A673 (cell line): ENCODE data around the gene CYP11A1. TPM values are rescaled to one million over a fixed set of nuclear protein-coding genes. Genes with fewer than 3 reads are reported as not detected.

ENCODE experiments used
- BruUV-seq: library from RNA; stranded (reverse); fragments of 400-500 nt; replicated peaks from 2 replicates; lab custom pipeline; 2021; lab: Mats Ljungman, UMichigan
- CTCF ChIA-PET: fragments of 300-600 bp; sonication (Branson Sonifier 250); formaldehyde crosslinking; loops from one replicate; lab custom pipeline; 2022; ENCODE audit warnings: antibody characterized with exemption; lab: Charles Lee
- POLR2A ChIA-PET: fragments of 300-600 bp; sonication (Branson Sonifier 250); formaldehyde crosslinking; loops from one replicate; lab custom pipeline; 2022; ENCODE audit warnings: antibody characterized with exemption; ENCODE audit not compliant: low non-redundant PET; lab: Charles Lee
- DNase-seq: peaks from one replicate; pipeline ENCODE4 v3.0.0-alpha.2; 2015; ENCODE audit warnings: low spot score
- H3K27ac ChIP-seq: fragments of 200-600 bp; sonication (generic); 2 replicates; pipeline ENCODE4 v1.5.1; 2016; ENCODE audit warnings: mixed run types, low read depth, mild to moderate bottlenecking, mixed read lengths, antibody characterized with exemption, low read length; ENCODE audit not compliant: poor library complexity, severe bottlenecking
- H3K27me3 ChIP-seq: fragments of 200-600 bp; sonication (generic); replicated peaks from 2 replicates; pipeline ENCODE4 v1.6.1; 2017; ENCODE audit warnings: mixed run types, low read depth, mild to moderate bottlenecking, mixed read lengths, antibody characterized with exemption, low read length; ENCODE audit not compliant: insufficient read depth, poor library complexity
- H3K36me3 ChIP-seq: fragments of 200-600 bp; sonication (generic); 2 replicates; pipeline ENCODE4 v1.6.1; 2016; ENCODE audit warnings: mixed run types, mild to moderate bottlenecking, mixed read lengths, antibody characterized with exemption, low read length; ENCODE audit not compliant: insufficient read depth, poor library complexity, severe bottlenecking
- H3K4me1 ChIP-seq: fragments of 200-600 bp; sonication (generic); 2 replicates; pipeline ENCODE4 v1.6.1; 2017; ENCODE audit warnings: mixed run types, mild to moderate bottlenecking, mixed read lengths, antibody characterized with exemption, low read length; ENCODE audit not compliant: insufficient read depth, poor library complexity, severe bottlenecking
- H3K4me3 ChIP-seq: fragments of 200-600 bp; sonication (generic); 2 replicates; pipeline ENCODE4 v1.5.1; 2016; ENCODE audit warnings: low read depth, mixed run types, mild to moderate bottlenecking, mixed read lengths, low read length; ENCODE audit not compliant: poor library complexity, severe bottlenecking
- H3K9me3 ChIP-seq: fragments of 200-600 bp; sonication (generic); 2 replicates; pipeline ENCODE4 v1.6.1; 2016; ENCODE audit warnings: mixed run types, low read depth, mild to moderate bottlenecking, mixed read lengths, antibody characterized with exemption, low read length; ENCODE audit not compliant: poor library complexity, severe bottlenecking
- CTCF ChIP-seq: fragments of 300-800, 200-600 bp; sonication (generic); conservative IDR thresholded peaks from 2 replicates; pipeline ENCODE4 v1.5.1; 2017; ENCODE audit warnings: low read depth, mild to moderate bottlenecking, antibody characterized with exemption, low read length, moderate library complexity, mixed read lengths
- EZH2 ChIP-seq: fragments of 200-600 bp; sonication (generic); IDR thresholded peaks from 2 replicates; pipeline ENCODE4 v1.6.1; 2017; ENCODE audit warnings: borderline replicate concordance, low read depth, mild to moderate bottlenecking, mixed read lengths, antibody characterized with exemption, low read length; ENCODE audit not compliant: poor library complexity, severe bottlenecking
- intact Hi-C: fragments of 100-400 bp; cut with micrococcal nuclease; formaldehyde crosslinking; loops from one replicate; pipeline ENCODE4 v1.10.0; 2022; ENCODE audit not compliant: unreplicated experiment
- total RNA-seq: library from RNA; stranded (reverse); gene quantifications from 2 replicates; pipeline ENCODE4 v1.2.3, GENCODE V29; 2021

CYP11A1 gene
- total RNA-seq, 1 experiment from 2014 or later = not detected

- no peak overlapping the region for H3K27ac ChIP-seq
- DNase-seq = no peak
- H3K4me1 ChIP-seq = peaks cover 5% of the 10 kb centered on the region
- no peaks in the 10 kb centered on the region for H3K9me3 ChIP-seq
- POLR2A ChIA-PET = interaction anchor here (0.6 kb wide), 1 partner anchor 414 kb away, joined by 3 read pairs; no protein-coding TSS in a partner anchor
- H3K27me3 ChIP-seq = no peaks in the 10 kb centered on the region
- BruUV-seq = no TSS peak
- H3K4me3 ChIP-seq = no peak overlapping the region
- no peak for TF ChIP-seq CTCF
- no peak for TF ChIP-seq EZH2
- no peaks in the 10 kb centered on the region for H3K36me3 ChIP-seq
- intact Hi-C loops = no loop called here
- CTCF ChIA-PET = no interaction called here
These were observed 44.7 kb upstream of the CYP11A1 start for GRCh38 chr15:74412159-74412558.

- H3K4me1 ChIP-seq = peaks cover 8% of the 10 kb centered on the region
- H3K36me3 ChIP-seq = no peaks in the 10 kb centered on the region
- H3K9me3 ChIP-seq = no peaks in the 10 kb centered on the region
- H3K4me3 ChIP-seq = no peak overlapping the region
- BruUV-seq = no TSS peak
- CTCF ChIA-PET = no interaction called here
- no peaks in the 10 kb centered on the region for H3K27me3 ChIP-seq
- intact Hi-C loops = no loop called here
- TF ChIP-seq EZH2 = no peak
- TF ChIP-seq CTCF = no peak
- H3K27ac ChIP-seq = no peak overlapping the region
- no peak for DNase-seq
- POLR2A ChIA-PET = interaction anchor here (0.6 kb wide), 1 partner anchor 414 kb away, joined by 3 read pairs; no protein-coding TSS in a partner anchor
These were observed 44.2 kb upstream of the CYP11A1 start for GRCh38 chr15:74411686-74412085.

- H3K4me1 ChIP-seq = peaks cover 8% of the 10 kb centered on the region
- ChIA-PET POLR2A (no interaction called here), CTCF (no interaction called here)
- H3K27me3 ChIP-seq = no peaks in the 10 kb centered on the region
- intact Hi-C loops = no loop called here
- H3K9me3 ChIP-seq = no peaks in the 10 kb centered on the region
- no TSS peak for BruUV-seq
- DNase-seq = no peak
- H3K4me3 ChIP-seq = no peak overlapping the region
- no peak for TF ChIP-seq CTCF
- TF ChIP-seq EZH2 = no peak
- H3K36me3 ChIP-seq = no peaks in the 10 kb centered on the region
- H3K27ac ChIP-seq = no peak overlapping the region
These were observed 43.1 kb upstream of the CYP11A1 start for GRCh38 chr15:74410502-74410901.
